GM23338 (cell line): ENCODE measurements around the gene GCN1. TPM values are rescaled to one million over a fixed set of nuclear protein-coding genes. Genes with fewer than 3 reads are reported as not detected.

Experiments
- ATAC-seq: fragments of 200-7000 bp; cut with Tn5 transposase; 3 replicates; pipeline ENCODE4 v1.9.1; 2020
- DNase-seq: peaks from one replicate; pipeline ENCODE4 v3.0.0-alpha.2; 2015; ENCODE audit warnings: low spot score
- H2AFZ ChIP-seq: fragments of 200-600 bp; sonication (generic); 2 replicates; pipeline ENCODE4 v1.8.0; 2016; ENCODE audit warnings: antibody characterized with exemption, mild to moderate bottlenecking, moderate library complexity
- H3F3A ChIP-seq: fragments of 200-600 bp; sonication (generic); replicated peaks from 2 replicates; pipeline ENCODE4 v1.8.0; 2017; ENCODE audit warnings: antibody characterized with exemption, mixed run types, low read depth
- H3K27ac ChIP-seq: fragments of 200-600 bp; sonication (generic); 2 replicates; pipeline ENCODE4 v1.6.1; 2016; ENCODE audit warnings: low read depth
- H3K27me3 ChIP-seq: fragments of 200-600 bp; sonication (generic); 2 replicates; pipeline ENCODE4 v1.8.0; 2016; ENCODE audit warnings: mild to moderate bottlenecking, mixed run types, moderate library complexity; ENCODE audit not compliant: insufficient read depth
- H3K36me3 ChIP-seq: fragments of 200-600 bp; sonication (generic); 2 replicates; pipeline ENCODE4 v1.8.0; 2016; ENCODE audit warnings: mild to moderate bottlenecking; ENCODE audit not compliant: insufficient read depth
- H3K4me1 ChIP-seq: fragments of 200-600 bp; sonication (generic); 2 replicates; pipeline ENCODE4 v1.8.0; 2016; ENCODE audit warnings: mild to moderate bottlenecking, moderate library complexity; ENCODE audit not compliant: insufficient read depth
- H3K4me2 ChIP-seq: fragments of 200-600 bp; sonication (generic); 2 replicates; pipeline ENCODE4 v1.7.1; 2017; ENCODE audit warnings: mixed run types
- H3K4me3 ChIP-seq: fragments of 200-600 bp; sonication (generic); 2 replicates; pipeline ENCODE4 v1.6.1; 2016; ENCODE audit warnings: mixed run types
- H3K79me2 ChIP-seq: fragments of 200-600 bp; sonication (generic); replicated peaks from 2 replicates; pipeline ENCODE4 v1.8.0; 2017; ENCODE audit warnings: mild to moderate bottlenecking; ENCODE audit not compliant: insufficient read depth
- H3K9me2 ChIP-seq: fragments of 200-600 bp; sonication (generic); 2 replicates; pipeline ENCODE4 v1.8.0; 2017; ENCODE audit not compliant: insufficient read depth
- H4K20me1 ChIP-seq: fragments of 200-600 bp; sonication (generic); replicated peaks from 2 replicates; pipeline ENCODE4 v1.8.0; 2017; ENCODE audit warnings: mild to moderate bottlenecking; ENCODE audit not compliant: insufficient read depth
- H3K27ac Mint-ChIP-seq: 2 replicates; pipeline ENCODE4 v1.8.0; 2020; ENCODE audit warnings: inconsistent platforms, mild to moderate bottlenecking, moderate library complexity, mixed read lengths
- H3K27me3 Mint-ChIP-seq: 3 replicates; pipeline ENCODE4 v1.8.0; 2022; ENCODE audit warnings: low read depth, mild to moderate bottlenecking, moderate library complexity, mixed read lengths, inconsistent platforms; ENCODE audit not compliant: insufficient read depth, poor library complexity
- H3K36me3 Mint-ChIP-seq: 3 replicates; pipeline ENCODE4 v1.8.0; 2021; ENCODE audit warnings: low read depth, mild to moderate bottlenecking, inconsistent platforms, moderate library complexity, mixed read lengths
- H3K4me1 Mint-ChIP-seq: 3 replicates; pipeline ENCODE4 v1.8.0; 2020; ENCODE audit warnings: mild to moderate bottlenecking, inconsistent platforms, mixed read lengths
- H3K4me3 Mint-ChIP-seq: 3 replicates; pipeline ENCODE4 v1.8.0; 2021; ENCODE audit warnings: moderate library complexity, mild to moderate bottlenecking, inconsistent platforms, mixed read lengths
- H3K9me3 Mint-ChIP-seq: 3 replicates; pipeline ENCODE4 v1.8.0; 2020; ENCODE audit warnings: moderate library complexity, mild to moderate bottlenecking, inconsistent platforms, mixed read lengths
- CREB1 ChIP-seq: fragments of 250-450 bp; sonication (Bioruptor Pico); IDR thresholded peaks from 2 replicates; pipeline ENCODE4 v1.5.0; 2020; ENCODE audit warnings: low read depth, mild to moderate bottlenecking, moderate library complexity
- NANOG ChIP-seq: IDR thresholded peaks from 2 replicates; pipeline ENCODE4 v1.6.1; 2016; ENCODE audit warnings: antibody characterized with exemption, borderline replicate concordance
- ZNF114 ChIP-seq: fragments of 250-450 bp; sonication (Bioruptor Pico); IDR thresholded peaks from 2 replicates; pipeline ENCODE4 v1.5.0; 2020; ENCODE audit warnings: mild to moderate bottlenecking, moderate library complexity
- polyA plus RNA-seq: library from polyadenylated mRNA; unstranded; fragments of >200 nt; fragmentation: Nextera tagmentation; extraction: Ambion mirVana; gene quantifications from 2 replicates; pipeline ENCODE4 v1.2.1, GENCODE V29; 2016
- total RNA-seq: library from RNA; depleted of rRNA; stranded (reverse); fragments of >200 nt; shearing (Covaris generic); gene quantifications from 2 replicates; pipeline ENCODE4 v1.2.3, GENCODE V29; 2014
- TF ChIP-seq, protein P1 (sequence below): fragments of 250-450 bp; sonication (Bioruptor Pico); IDR thresholded peaks from 2 replicates; pipeline ENCODE4 v1.5.0; 2020; ENCODE audit warnings: mild to moderate bottlenecking, moderate library complexity
- TF ChIP-seq, protein P2 (sequence below): IDR thresholded peaks from one replicate; pipeline ENCODE4 v1.6.1; 2018; ENCODE audit warnings: antibody characterized with exemption; ENCODE audit not compliant: unreplicated experiment
- TF ChIP-seq, protein P3 (sequence below), 2 experiments: fragments of 200-600 bp in 1 of 2; sonication (generic) in 1 of 2; conservative IDR thresholded peaks; 2 replicates each; pipeline versions ENCODE4 v1.5.1 to v1.6.1; 2016 to 2017; ENCODE audit warnings: antibody characterized with exemption in 2 of 2, low read depth in 2 of 2, mild to moderate bottlenecking in 2 of 2, moderate library complexity in 1 of 2

The GCN1 gene
- total and polyA plus RNA-seq, 2 experiments from 2014 or later = 18.0 to 177 TPM

DNA sequence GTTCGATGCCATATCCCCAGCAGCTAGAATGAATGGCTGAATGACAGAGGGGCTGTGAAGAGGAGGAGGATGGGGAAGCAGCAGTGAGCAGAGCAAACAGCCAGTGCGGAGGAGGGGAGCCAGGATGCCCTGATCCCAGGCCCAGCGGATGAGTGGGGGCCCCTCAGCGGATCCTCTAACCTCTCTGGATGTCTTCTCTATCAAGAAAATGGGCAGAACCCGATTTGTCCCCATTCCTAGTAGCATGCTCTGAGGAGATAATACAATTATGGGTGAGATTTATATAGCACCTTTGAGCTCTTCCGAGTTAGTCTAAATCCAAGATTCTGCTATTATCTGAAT lies 36.4 kb upstream of the GCN1 start (continued):
- TF ChIP-seq, protein P1, sequence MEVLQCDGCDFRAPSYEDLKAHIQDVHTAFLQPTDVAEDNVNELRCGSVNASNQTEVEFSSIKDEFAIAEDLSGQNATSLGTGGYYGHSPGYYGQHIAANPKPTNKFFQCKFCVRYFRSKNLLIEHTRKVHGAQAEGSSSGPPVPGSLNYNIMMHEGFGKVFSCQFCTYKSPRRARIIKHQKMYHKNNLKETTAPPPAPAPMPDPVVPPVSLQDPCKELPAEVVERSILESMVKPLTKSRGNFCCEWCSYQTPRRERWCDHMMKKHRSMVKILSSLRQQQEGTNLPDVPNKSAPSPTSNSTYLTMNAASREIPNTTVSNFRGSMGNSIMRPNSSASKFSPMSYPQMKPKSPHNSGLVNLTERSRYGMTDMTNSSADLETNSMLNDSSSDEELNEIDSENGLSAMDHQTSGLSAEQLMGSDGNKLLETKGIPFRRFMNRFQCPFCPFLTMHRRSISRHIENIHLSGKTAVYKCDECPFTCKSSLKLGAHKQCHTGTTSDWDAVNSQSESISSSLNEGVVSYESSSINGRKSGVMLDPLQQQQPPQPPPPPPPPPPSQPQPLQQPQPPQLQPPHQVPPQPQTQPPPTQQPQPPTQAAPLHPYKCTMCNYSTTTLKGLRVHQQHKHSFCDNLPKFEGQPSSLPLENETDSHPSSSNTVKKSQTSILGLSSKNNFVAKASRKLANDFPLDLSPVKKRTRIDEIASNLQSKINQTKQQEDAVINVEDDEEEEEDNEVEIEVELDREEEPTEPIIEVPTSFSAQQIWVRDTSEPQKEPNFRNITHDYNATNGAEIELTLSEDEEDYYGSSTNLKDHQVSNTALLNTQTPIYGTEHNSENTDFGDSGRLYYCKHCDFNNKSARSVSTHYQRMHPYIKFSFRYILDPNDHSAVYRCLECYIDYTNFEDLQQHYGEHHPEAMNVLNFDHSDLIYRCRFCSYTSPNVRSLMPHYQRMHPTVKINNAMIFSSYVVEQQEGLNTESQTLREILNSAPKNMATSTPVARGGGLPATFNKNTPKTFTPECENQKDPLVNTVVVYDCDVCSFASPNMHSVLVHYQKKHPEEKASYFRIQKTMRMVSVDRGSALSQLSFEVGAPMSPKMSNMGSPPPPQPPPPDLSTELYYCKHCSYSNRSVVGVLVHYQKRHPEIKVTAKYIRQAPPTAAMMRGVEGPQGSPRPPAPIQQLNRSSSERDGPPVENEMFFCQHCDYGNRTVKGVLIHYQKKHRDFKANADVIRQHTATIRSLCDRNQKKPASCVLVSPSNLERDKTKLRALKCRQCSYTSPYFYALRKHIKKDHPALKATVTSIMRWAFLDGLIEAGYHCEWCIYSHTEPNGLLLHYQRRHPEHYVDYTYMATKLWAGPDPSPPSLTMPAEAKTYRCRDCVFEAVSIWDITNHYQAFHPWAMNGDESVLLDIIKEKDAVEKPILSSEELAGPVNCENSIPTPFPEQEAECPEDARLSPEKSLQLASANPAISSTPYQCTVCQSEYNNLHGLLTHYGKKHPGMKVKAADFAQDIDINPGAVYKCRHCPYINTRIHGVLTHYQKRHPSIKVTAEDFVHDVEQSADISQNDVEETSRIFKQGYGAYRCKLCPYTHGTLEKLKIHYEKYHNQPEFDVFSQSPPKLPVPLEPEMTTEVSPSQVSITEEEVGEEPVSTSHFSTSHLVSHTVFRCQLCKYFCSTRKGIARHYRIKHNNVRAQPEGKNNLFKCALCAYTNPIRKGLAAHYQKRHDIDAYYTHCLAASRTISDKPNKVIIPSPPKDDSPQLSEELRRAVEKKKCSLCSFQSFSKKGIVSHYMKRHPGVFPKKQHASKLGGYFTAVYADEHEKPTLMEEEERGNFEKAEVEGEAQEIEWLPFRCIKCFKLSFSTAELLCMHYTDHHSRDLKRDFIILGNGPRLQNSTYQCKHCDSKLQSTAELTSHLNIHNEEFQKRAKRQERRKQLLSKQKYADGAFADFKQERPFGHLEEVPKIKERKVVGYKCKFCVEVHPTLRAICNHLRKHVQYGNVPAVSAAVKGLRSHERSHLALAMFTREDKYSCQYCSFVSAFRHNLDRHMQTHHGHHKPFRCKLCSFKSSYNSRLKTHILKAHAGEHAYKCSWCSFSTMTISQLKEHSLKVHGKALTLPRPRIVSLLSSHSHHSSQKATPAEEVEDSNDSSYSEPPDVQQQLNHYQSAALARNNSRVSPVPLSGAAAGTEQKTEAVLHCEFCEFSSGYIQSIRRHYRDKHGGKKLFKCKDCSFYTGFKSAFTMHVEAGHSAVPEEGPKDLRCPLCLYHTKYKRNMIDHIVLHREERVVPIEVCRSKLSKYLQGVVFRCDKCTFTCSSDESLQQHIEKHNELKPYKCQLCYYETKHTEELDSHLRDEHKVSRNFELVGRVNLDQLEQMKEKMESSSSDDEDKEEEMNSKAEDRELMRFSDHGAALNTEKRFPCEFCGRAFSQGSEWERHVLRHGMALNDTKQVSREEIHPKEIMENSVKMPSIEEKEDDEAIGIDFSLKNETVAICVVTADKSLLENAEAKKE (CRISPR knock-in tag) = no peak
- no peak for TF ChIP-seq ZNF114 (CRISPR knock-in tag)
- TF ChIP-seq CREB1 (CRISPR knock-in tag) = no peak

DNA sequence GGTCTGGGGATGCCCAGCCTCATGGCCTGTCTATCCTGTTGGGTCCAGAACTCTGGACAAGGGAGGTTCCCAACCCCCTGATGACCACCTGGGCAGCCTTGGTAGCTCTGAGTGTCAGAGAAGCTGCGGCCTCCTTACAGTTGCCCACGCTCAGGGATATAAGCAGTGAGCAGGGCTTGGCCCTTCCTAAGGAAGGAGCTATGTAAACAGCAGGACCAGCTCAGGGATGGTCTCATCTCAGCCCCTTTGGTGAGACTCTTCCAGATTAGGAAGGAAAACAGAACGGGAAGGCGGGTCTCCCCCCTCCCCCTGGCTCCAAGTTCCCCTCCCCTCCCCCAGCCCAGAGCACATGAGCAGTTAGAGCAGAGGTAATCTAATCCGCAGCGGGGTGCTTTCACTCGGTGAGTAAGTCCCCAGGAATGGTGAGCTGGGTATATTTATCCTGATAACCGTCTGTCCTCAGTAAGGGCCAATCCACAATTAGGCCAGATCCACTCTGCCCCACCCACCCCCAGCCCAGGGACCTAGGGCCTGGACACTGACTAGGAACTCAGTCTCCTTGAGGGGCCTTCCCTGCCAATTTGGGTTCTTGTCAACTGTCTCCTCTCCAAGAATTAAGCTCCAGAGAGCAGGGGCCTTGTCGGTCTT lies 35.9 kb upstream of the GCN1 start:
- peaks cover 94% of the 10 kb centered on the region for H3K4me1 Mint-ChIP-seq
- Histone ChIP-seq H3K79me2 (peaks cover 55% of the 10 kb centered on the region), H4K20me1 (peaks cover 3% of the 10 kb centered on the region), H3K36me3 (no peaks in the 10 kb centered on the region), H3K27me3 (no peaks in the 10 kb centered on the region), H3F3A (peaks cover 39% of the 10 kb centered on the region), H3K4me1 (peaks cover 77% of the 10 kb centered on the region), H3K4me2 (peak overlapping the region; percentile 80), H2AFZ (no peak overlapping the region), H3K27ac (peak overlapping the region; percentile 99), H3K4me3 (peak overlapping the region; percentile 53), H3K9me2 (no peaks in the 10 kb centered on the region)
- DNase-seq = peak; percentile 100
- peaks cover 11% of the 10 kb centered on the region for H3K36me3 Mint-ChIP-seq
- peak overlapping the region; percentile 99 for H3K27ac Mint-ChIP-seq
- peak; percentile 33 for ATAC-seq
- no peaks in the 10 kb centered on the region for H3K9me3 Mint-ChIP-seq
- peak overlapping the region; percentile 55 for H3K4me3 Mint-ChIP-seq
- H3K27me3 Mint-ChIP-seq = peaks cover 52% of the 10 kb centered on the region
- TF ChIP-seq, protein P2, sequence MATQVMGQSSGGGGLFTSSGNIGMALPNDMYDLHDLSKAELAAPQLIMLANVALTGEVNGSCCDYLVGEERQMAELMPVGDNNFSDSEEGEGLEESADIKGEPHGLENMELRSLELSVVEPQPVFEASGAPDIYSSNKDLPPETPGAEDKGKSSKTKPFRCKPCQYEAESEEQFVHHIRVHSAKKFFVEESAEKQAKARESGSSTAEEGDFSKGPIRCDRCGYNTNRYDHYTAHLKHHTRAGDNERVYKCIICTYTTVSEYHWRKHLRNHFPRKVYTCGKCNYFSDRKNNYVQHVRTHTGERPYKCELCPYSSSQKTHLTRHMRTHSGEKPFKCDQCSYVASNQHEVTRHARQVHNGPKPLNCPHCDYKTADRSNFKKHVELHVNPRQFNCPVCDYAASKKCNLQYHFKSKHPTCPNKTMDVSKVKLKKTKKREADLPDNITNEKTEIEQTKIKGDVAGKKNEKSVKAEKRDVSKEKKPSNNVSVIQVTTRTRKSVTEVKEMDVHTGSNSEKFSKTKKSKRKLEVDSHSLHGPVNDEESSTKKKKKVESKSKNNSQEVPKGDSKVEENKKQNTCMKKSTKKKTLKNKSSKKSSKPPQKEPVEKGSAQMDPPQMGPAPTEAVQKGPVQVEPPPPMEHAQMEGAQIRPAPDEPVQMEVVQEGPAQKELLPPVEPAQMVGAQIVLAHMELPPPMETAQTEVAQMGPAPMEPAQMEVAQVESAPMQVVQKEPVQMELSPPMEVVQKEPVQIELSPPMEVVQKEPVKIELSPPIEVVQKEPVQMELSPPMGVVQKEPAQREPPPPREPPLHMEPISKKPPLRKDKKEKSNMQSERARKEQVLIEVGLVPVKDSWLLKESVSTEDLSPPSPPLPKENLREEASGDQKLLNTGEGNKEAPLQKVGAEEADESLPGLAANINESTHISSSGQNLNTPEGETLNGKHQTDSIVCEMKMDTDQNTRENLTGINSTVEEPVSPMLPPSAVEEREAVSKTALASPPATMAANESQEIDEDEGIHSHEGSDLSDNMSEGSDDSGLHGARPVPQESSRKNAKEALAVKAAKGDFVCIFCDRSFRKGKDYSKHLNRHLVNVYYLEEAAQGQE = no peak
- TF ChIP-seq, protein P3, sequence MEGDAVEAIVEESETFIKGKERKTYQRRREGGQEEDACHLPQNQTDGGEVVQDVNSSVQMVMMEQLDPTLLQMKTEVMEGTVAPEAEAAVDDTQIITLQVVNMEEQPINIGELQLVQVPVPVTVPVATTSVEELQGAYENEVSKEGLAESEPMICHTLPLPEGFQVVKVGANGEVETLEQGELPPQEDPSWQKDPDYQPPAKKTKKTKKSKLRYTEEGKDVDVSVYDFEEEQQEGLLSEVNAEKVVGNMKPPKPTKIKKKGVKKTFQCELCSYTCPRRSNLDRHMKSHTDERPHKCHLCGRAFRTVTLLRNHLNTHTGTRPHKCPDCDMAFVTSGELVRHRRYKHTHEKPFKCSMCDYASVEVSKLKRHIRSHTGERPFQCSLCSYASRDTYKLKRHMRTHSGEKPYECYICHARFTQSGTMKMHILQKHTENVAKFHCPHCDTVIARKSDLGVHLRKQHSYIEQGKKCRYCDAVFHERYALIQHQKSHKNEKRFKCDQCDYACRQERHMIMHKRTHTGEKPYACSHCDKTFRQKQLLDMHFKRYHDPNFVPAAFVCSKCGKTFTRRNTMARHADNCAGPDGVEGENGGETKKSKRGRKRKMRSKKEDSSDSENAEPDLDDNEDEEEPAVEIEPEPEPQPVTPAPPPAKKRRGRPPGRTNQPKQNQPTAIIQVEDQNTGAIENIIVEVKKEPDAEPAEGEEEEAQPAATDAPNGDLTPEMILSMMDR (conservative IDR thresholded peaks at IDR 0.05; ENCODE audit: low read depth in 2 of 2) = no peak
- TF ChIP-seq ZNF114 (CRISPR knock-in tag) (no peak), NANOG (0 out of 2 replicates have a peak, but pooled peaks have one; percentile 54)
